IPS-15b (cell line): Measurements from ENCODE around the gene LZTR1.

Experiments used
- H3K27me3 ChIP-seq: one replicate; pipeline ENCODE4 v1.6.1; 2013; ENCODE audit warnings: low read length; ENCODE audit not compliant: control insufficient read depth, insufficient read depth
- H3K36me3 ChIP-seq: one replicate; pipeline ENCODE4 v1.6.1; 2013; ENCODE audit warnings: low read length; ENCODE audit not compliant: control insufficient read depth, insufficient read depth
- H3K4me1 ChIP-seq: one replicate; pipeline ENCODE4 v1.6.1; 2013; ENCODE audit warnings: mild to moderate bottlenecking, low read length; ENCODE audit not compliant: control insufficient read depth, insufficient read depth
- H3K4me3 ChIP-seq: one replicate; pipeline ENCODE4 v1.5.1; 2013; ENCODE audit warnings: low read depth, low read length
- H3K9ac ChIP-seq: one replicate; pipeline ENCODE4 v1.6.1; 2013; ENCODE audit warnings: low read depth, mild to moderate bottlenecking, low read length
- H3K9me3 ChIP-seq: one replicate; pipeline ENCODE4 v1.6.1; 2013; ENCODE audit warnings: mild to moderate bottlenecking, low read length; ENCODE audit not compliant: control insufficient read depth, insufficient read depth

The LZTR1 gene

GRCh38 chr22:20943104-20943933, 38.8 kb upstream of the LZTR1 start:
- Histone ChIP-seq H3K4me1 (no peaks in the 10 kb centered on the region), H3K9me3 (no peaks in the 10 kb centered on the region), H3K9ac (no peak overlapping the region), H3K4me3 (no peak overlapping the region), H3K27me3 (no peaks in the 10 kb centered on the region), H3K36me3 (no peaks in the 10 kb centered on the region)

DNA sequence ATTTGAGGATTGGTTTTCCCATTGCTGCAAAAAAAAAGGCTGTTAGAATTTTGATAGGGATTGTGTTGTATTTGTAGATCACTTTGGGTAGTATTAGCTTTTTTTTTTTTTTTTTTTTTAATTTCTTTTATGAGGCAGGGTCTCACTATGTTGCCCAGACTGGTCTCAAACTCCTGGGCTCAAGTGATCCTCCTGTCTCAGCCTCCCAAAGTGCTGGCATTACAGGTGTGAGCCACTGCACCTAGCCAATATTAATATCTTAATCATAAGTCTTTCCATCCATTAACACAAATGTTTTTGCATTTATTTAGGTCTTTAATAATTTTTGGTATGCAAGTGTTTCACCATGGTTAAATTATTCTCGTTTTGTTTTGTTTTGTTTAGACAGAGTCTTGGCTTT, 38.1 kb upstream of the LZTR1 start:
- H3K36me3 ChIP-seq = no peaks in the 10 kb centered on the region
- H3K27me3 ChIP-seq = no peaks in the 10 kb centered on the region
- no peaks in the 10 kb centered on the region for H3K9me3 ChIP-seq
- no peak overlapping the region for H3K9ac ChIP-seq
- no peak overlapping the region for H3K4me3 ChIP-seq
- H3K4me1 ChIP-seq = no peaks in the 10 kb centered on the region

GRCh38 chr22:20945578-20945934, 36.5 kb upstream of the LZTR1 start:
- H3K27me3 ChIP-seq = no peaks in the 10 kb centered on the region
- H3K9ac ChIP-seq = no peak overlapping the region
- H3K36me3 ChIP-seq = peaks cover 6% of the 10 kb centered on the region
- H3K4me3 ChIP-seq = no peak overlapping the region
- H3K9me3 ChIP-seq = no peaks in the 10 kb centered on the region
- H3K4me1 ChIP-seq = no peaks in the 10 kb centered on the region

GRCh38 chr22:20946080-20946986, 35.8 kb upstream of the LZTR1 start:
- H3K9me3 ChIP-seq = no peaks in the 10 kb centered on the region
- no peaks in the 10 kb centered on the region for H3K27me3 ChIP-seq
- H3K4me3 ChIP-seq = no peak overlapping the region
- no peaks in the 10 kb centered on the region for H3K4me1 ChIP-seq
- peaks cover 14% of the 10 kb centered on the region for H3K36me3 ChIP-seq
- H3K9ac ChIP-seq = no peak overlapping the region

- H3K9ac ChIP-seq = no peak overlapping the region
- no peaks in the 10 kb centered on the region for H3K4me1 ChIP-seq
- H3K4me3 ChIP-seq = no peak overlapping the region
- peaks cover 16% of the 10 kb centered on the region for H3K36me3 ChIP-seq
- no peaks in the 10 kb centered on the region for H3K9me3 ChIP-seq
- H3K27me3 ChIP-seq = no peaks in the 10 kb centered on the region
Observed at GRCh38 chr22:20946991-20947390, 35.1 kb upstream of the LZTR1 start.

- H3K9ac ChIP-seq = no peak overlapping the region
- peaks cover 25% of the 10 kb centered on the region for H3K36me3 ChIP-seq
- no peaks in the 10 kb centered on the region for H3K9me3 ChIP-seq
- H3K4me1 ChIP-seq = no peaks in the 10 kb centered on the region
- H3K4me3 ChIP-seq = no peak overlapping the region
- no peaks in the 10 kb centered on the region for H3K27me3 ChIP-seq
Observed at GRCh38 chr22:20948450-20948849, 33.6 kb upstream of the LZTR1 start.

GRCh38 chr22:20948989-20949388, 33.1 kb upstream of the LZTR1 start:
- H3K36me3 ChIP-seq = peaks cover 27% of the 10 kb centered on the region
- no peaks in the 10 kb centered on the region for H3K4me1 ChIP-seq
- no peaks in the 10 kb centered on the region for H3K27me3 ChIP-seq
- no peaks in the 10 kb centered on the region for H3K9me3 ChIP-seq
- H3K4me3 ChIP-seq = no peak overlapping the region
- no peak overlapping the region for H3K9ac ChIP-seq

GRCh38 chr22:20949698-20950183, 32.4 kb upstream of the LZTR1 start:
- Histone ChIP-seq H3K36me3 (peaks cover 30% of the 10 kb centered on the region), H3K27me3 (no peaks in the 10 kb centered on the region), H3K4me3 (no peak overlapping the region), H3K9me3 (no peaks in the 10 kb centered on the region), H3K9ac (no peak overlapping the region), H3K4me1 (no peaks in the 10 kb centered on the region)

GRCh38 chr22:20951151-20951931, 30.8 kb upstream of the LZTR1 start:
- Histone ChIP-seq H3K4me3 (no peak overlapping the region), H3K9ac (no peak overlapping the region), H3K27me3 (no peaks in the 10 kb centered on the region), H3K36me3 (peaks cover 30% of the 10 kb centered on the region), H3K9me3 (no peaks in the 10 kb centered on the region), H3K4me1 (peaks cover 2% of the 10 kb centered on the region)

- Histone ChIP-seq H3K9me3 (no peaks in the 10 kb centered on the region), H3K4me1 (peaks cover 4% of the 10 kb centered on the region), H3K4me3 (no peak overlapping the region), H3K27me3 (peaks cover 3% of the 10 kb centered on the region), H3K36me3 (peaks cover 30% of the 10 kb centered on the region), H3K9ac (no peak overlapping the region)
Observed at GRCh38 chr22:20951932-20952380, 30.1 kb upstream of the LZTR1 start.

DNA sequence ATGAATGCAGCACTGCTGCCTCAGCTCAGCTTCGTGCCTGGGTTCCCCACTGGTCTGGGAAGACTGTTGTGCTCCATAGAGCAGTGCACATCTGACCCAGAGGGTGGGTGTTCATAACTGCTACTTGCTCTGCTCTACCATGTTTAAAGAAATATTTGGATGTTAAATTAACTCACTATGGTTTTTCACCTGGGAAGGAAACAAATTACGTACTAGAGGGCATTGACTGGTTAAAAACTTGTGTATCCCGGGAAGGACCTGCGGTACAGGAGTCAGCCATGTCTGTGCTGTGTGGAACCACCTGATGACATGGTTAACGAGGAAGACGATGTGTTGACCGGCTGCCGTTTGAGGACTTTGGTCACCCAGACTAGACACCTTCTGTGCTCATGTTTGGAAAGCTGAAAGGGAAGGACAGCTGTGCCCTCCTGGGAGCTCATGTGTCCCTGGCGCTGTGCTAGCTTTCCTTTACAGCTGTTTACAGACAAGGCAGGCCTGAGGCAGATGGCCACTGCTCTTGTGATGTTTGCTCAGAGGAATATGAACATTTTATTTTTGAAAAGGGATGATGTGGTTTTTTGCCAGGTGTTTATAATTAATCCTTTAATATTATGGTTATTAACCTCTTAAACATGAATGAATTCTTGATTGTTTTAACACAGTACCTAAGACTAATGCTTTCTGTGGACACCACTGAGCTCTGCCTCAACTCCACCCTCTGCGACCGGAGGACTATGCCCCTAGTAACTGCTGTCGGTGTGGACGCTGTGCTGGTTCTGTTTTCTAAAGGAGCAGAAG, 29.4 kb upstream of the LZTR1 start:
- H3K4me1 ChIP-seq = peaks cover 4% of the 10 kb centered on the region
- peaks cover 3% of the 10 kb centered on the region for H3K27me3 ChIP-seq
- no peak overlapping the region for H3K9ac ChIP-seq
- H3K9me3 ChIP-seq = no peaks in the 10 kb centered on the region
- H3K4me3 ChIP-seq = no peak overlapping the region
- peaks cover 30% of the 10 kb centered on the region for H3K36me3 ChIP-seq
